Activated T-cell treated with anti-CD3 and anti-CD28 coated beads for 4 hours (primary cell): Measurements from ENCODE around the gene PHPT1.

Source experiments
- DNase-seq: peaks from one replicate; pipeline ENCODE4 v3.0.0-alpha.2; 2020

The PHPT1 gene

GRCh38 chr9:136890661-136891060, 41.5 kb downstream of the PHPT1 start:
- no peak for DNase-seq

GRCh38 chr9:136896027-136896426, 46.8 kb downstream of the PHPT1 start:
- no peak for DNase-seq

- no peak for DNase-seq
Measured at GRCh38 chr9:136898483-136899100, 49.4 kb downstream of the PHPT1 start.

- no peak for DNase-seq
Measured at GRCh38 chr9:136899196-136899595, 50.0 kb downstream of the PHPT1 start.

- no peak for DNase-seq
Measured at GRCh38 chr9:136900556-136900955, 51.3 kb downstream of the PHPT1 start.
